GM19324 (cell line): Measurements from ENCODE around the gene GLYATL1.
A peak's percentile ranks its signal among the peaks of the same experiment; 100 is the strongest.

Source experiments
- ATAC-seq: cut with Tn5 transposase; IDR thresholded peaks from one replicate; pipeline ENCODE4 v1.9.1; 2021; ENCODE audit warnings: mild to moderate bottlenecking, moderate library complexity; ENCODE audit not compliant: unreplicated experiment, low FRiP score

GLYATL1 gene

GRCh38 chr11:58939277-58939676 lies at the start of gene GLYATL1:
TSS of gene GLYATL1 (plus strand) at chr11:58939488. CDS start at chr11:58947088, 7,600 bp downstream.
- ATAC-seq = no peak

GRCh38 chr11:58893899-58894298 lies 45.4 kb upstream of the GLYATL1 start:
- no peak for ATAC-seq

GRCh38 chr11:58898106-58898505 lies 41.2 kb upstream of the GLYATL1 start:
- no peak for ATAC-seq

- no peak for ATAC-seq
Observed at GRCh38 chr11:58900479-58901420, 38.5 kb upstream of the GLYATL1 start.

- no peak for ATAC-seq
Observed at GRCh38 chr11:58902881-58903280, 36.4 kb upstream of the GLYATL1 start.

- no peak for ATAC-seq
Observed at GRCh38 chr11:58905011-58905720, 34.1 kb upstream of the GLYATL1 start.

- no peak for ATAC-seq
Observed at GRCh38 chr11:58905721-58906547, 33.4 kb upstream of the GLYATL1 start.

GRCh38 chr11:58907780-58908179 lies 31.5 kb upstream of the GLYATL1 start:
- no peak for ATAC-seq

GRCh38 chr11:58912124-58912523 lies 27.2 kb upstream of the GLYATL1 start:
- ATAC-seq = no peak

- no peak for ATAC-seq
Observed at GRCh38 chr11:58913685-58914084, 25.6 kb upstream of the GLYATL1 start.

- no peak for ATAC-seq
Observed at GRCh38 chr11:58914821-58915543, 24.3 kb upstream of the GLYATL1 start.

GRCh38 chr11:58916637-58917036 lies 22.7 kb upstream of the GLYATL1 start:
- ATAC-seq = no peak

- ATAC-seq = no peak
Observed at GRCh38 chr11:58917159-58917783, 22.0 kb upstream of the GLYATL1 start.

- no peak for ATAC-seq
Observed at GRCh38 chr11:58919561-58919960, 19.7 kb upstream of the GLYATL1 start.

- no peak for ATAC-seq
Observed at GRCh38 chr11:58919980-58920379, 19.3 kb upstream of the GLYATL1 start.

GRCh38 chr11:58921778-58922390 lies 17.4 kb upstream of the GLYATL1 start:
- ATAC-seq = no peak

GRCh38 chr11:58922479-58922878 lies 16.8 kb upstream of the GLYATL1 start:
- no peak for ATAC-seq

- ATAC-seq = peak; percentile 69
Observed at GRCh38 chr11:58923300-58923788, 15.9 kb upstream of the GLYATL1 start.

GRCh38 chr11:58924230-58924629 lies 15.1 kb upstream of the GLYATL1 start:
- no peak for ATAC-seq
